Vagina (tissue), 2 donors: Measurements from ENCODE around the gene ADORA1.

ENCODE experiments used
- POLR2A ChIP-seq, 2 donors: fragments of 450-650 bp; IDR thresholded peaks; one replicate each; pipeline ENCODE4 v1.6.1; 2017; ENCODE audit warnings: antibody characterized with exemption in 2 of 2, mild to moderate bottlenecking in 2 of 2, moderate library complexity in 2 of 2
- POLR2AphosphoS5 ChIP-seq, 2 donors: sonication (generic); formaldehyde crosslinking; IDR thresholded peaks; one replicate each; pipeline ENCODE4 v1.9.0; 2017; ENCODE audit warnings: antibody characterized with exemption in 2 of 2, mild to moderate bottlenecking in 2 of 2, low read depth in 1 of 2; ENCODE audit not compliant: insufficient read depth in 1 of 2
- TF ChIP-seq, protein P1 (sequence below), 3 experiments: fragments of 450-650 bp in 2 of 3; fragments of 200-600 bp in 1 of 3; sonication (generic) in 1 of 3; IDR thresholded peaks; one replicate each; pipeline ENCODE4 v1.5.1; 2017 to 2019; ENCODE audit warnings: antibody characterized with exemption in 3 of 3, mild to moderate bottlenecking in 2 of 3, moderate library complexity in 2 of 3

DNA sequence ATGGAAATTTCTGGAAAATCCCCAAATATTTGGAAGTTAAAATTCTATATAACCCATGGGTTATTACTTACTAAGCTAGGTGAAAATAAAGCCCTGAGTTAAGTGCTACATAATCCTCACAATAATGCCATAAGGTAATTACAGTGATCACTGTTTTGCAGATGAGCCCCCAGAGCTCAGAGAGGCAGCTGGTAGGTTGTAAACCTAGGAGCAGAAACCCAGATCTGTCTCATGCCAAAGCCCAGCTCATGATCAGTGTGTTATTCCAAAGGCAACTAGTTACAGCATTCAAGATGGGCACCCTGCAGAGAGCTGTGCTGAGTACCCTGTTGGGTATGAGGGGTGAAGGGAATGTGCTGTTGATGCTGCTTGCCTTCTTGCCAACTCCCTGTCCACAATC lies 31.0 kb upstream of the ADORA1 start:
- TF ChIP-seq, protein P1, sequence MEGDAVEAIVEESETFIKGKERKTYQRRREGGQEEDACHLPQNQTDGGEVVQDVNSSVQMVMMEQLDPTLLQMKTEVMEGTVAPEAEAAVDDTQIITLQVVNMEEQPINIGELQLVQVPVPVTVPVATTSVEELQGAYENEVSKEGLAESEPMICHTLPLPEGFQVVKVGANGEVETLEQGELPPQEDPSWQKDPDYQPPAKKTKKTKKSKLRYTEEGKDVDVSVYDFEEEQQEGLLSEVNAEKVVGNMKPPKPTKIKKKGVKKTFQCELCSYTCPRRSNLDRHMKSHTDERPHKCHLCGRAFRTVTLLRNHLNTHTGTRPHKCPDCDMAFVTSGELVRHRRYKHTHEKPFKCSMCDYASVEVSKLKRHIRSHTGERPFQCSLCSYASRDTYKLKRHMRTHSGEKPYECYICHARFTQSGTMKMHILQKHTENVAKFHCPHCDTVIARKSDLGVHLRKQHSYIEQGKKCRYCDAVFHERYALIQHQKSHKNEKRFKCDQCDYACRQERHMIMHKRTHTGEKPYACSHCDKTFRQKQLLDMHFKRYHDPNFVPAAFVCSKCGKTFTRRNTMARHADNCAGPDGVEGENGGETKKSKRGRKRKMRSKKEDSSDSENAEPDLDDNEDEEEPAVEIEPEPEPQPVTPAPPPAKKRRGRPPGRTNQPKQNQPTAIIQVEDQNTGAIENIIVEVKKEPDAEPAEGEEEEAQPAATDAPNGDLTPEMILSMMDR (IDR thresholded peaks at IDR 0.05): no peak
- TF ChIP-seq POLR2AphosphoS5 (IDR thresholded peaks at IDR 0.05; ENCODE audit: insufficient read depth in 1 of 2, low read depth in 1 of 2) (no peak), POLR2A (IDR thresholded peaks at IDR 0.05) (no peak)
